IPS DF 19.7 (cell line): ENCODE results near the gene CDHR2.
"Not testable (repeated sequence)": the region's sequence is repeated elsewhere in the genome, so short reads cannot be mapped to it uniquely, and the experiment has no call there.

Source experiments
- DNase-seq: peaks from one replicate; pipeline ENCODE4 v3.0.0-alpha.2; 2013; ENCODE audit warnings: low read depth, low spot score

CDHR2 gene

GRCh38 chr5:176596689-176597416 is 47.7 kb downstream of the CDHR2 start:
- DNase-seq, result no peak

GRCh38 chr5:176597417-176598389 is 48.6 kb downstream of the CDHR2 start:
- no peak for DNase-seq

- DNase-seq, result not testable (repeated sequence)
Measured at GRCh38 chr5:176599749-176600430, 50.7 kb downstream of the CDHR2 start.

GRCh38 chr5:176601901-176602482 is 52.9 kb downstream of the CDHR2 start:
- DNase-seq, result no peak

- no peak for DNase-seq
Measured at GRCh38 chr5:176603091-176603490, 53.9 kb downstream of the CDHR2 start.

- DNase-seq, result no peak
Measured at GRCh38 chr5:176606032-176606431, 56.9 kb downstream of the CDHR2 start.

- no peak for DNase-seq
Measured at GRCh38 chr5:176606875-176607274, 57.7 kb downstream of the CDHR2 start.

GRCh38 chr5:176608142-176608705 is 59.1 kb downstream of the CDHR2 start:
- no peak for DNase-seq

- DNase-seq, result no peak
Measured at GRCh38 chr5:176608937-176609723, 60.0 kb downstream of the CDHR2 start.

- no peak for DNase-seq
Measured at GRCh38 chr5:176609724-176610434, 60.7 kb downstream of the CDHR2 start, which contains the start of gene GPRIN1. GPRIN1 (minus strand) TSS chr5:176610156; CDS start chr5:176599834, 10,322 bp downstream.

- DNase-seq, result no peak
Measured at GRCh38 chr5:176610435-176610773, 61.3 kb downstream of the CDHR2 start.

- DNase-seq, result no peak
Measured at GRCh38 chr5:176611435-176611834, 62.3 kb downstream of the CDHR2 start.

- DNase-seq, result no peak
Measured at GRCh38 chr5:176612008-176612407, 62.9 kb downstream of the CDHR2 start.

- no peak for DNase-seq
Measured at GRCh38 chr5:176612855-176613254, 63.7 kb downstream of the CDHR2 start.

- DNase-seq, result no peak
Measured at GRCh38 chr5:176614805-176615478, 65.8 kb downstream of the CDHR2 start.

GRCh38 chr5:176616511-176616910 is 67.4 kb downstream of the CDHR2 start:
- no peak for DNase-seq

GRCh38 chr5:176618783-176619182 is 69.6 kb downstream of the CDHR2 start:
- no peak for DNase-seq

- DNase-seq, result peak; percentile 67
Measured at GRCh38 chr5:176619203-176619568, 70.0 kb downstream of the CDHR2 start.

- DNase-seq, result no peak
Measured at GRCh38 chr5:176619569-176620332, 70.6 kb downstream of the CDHR2 start.
